Stimulated activated CD4-positive, alpha-beta T cell treated with anti-CD3 and anti-CD28 coated beads, TNF-alpha, amount 100 ng/mL, for 24 hours (primary cell): ENCODE results near the gene KCNMA1.
"Not testable (repeated sequence)": the region's sequence is repeated elsewhere in the genome, so short reads cannot be mapped to it uniquely, and the experiment has no call there.

Experiments used
- DNase-seq, 3 experiments: peaks; one replicate each; pipeline ENCODE4 v3.0.0-alpha.2; 2020; ENCODE audit warnings: low read depth in 3 of 3

The KCNMA1 gene

GRCh38 chr10:77586719-77587415, 50.7 kb downstream of the KCNMA1 start:
- no peak for DNase-seq

GRCh38 chr10:77584938-77585337, 52.7 kb downstream of the KCNMA1 start:
- DNase-seq, result no peak

GRCh38 chr10:77583527-77583926, 54.1 kb downstream of the KCNMA1 start:
- no peak for DNase-seq

GRCh38 chr10:77582710-77583115, 54.9 kb downstream of the KCNMA1 start:
- no peak for DNase-seq

- DNase-seq, result no peak
Observed at GRCh38 chr10:77581738-77582137, 55.9 kb downstream of the KCNMA1 start.

GRCh38 chr10:77580482-77580881, 57.1 kb downstream of the KCNMA1 start:
- no peak for DNase-seq

- no peak for DNase-seq
Observed at GRCh38 chr10:77578583-77579227, 58.9 kb downstream of the KCNMA1 start.

- DNase-seq, result no peak
Observed at GRCh38 chr10:77577666-77578229, 59.9 kb downstream of the KCNMA1 start.

- DNase-seq, result no peak
Observed at GRCh38 chr10:77576444-77577032, 61.1 kb downstream of the KCNMA1 start.

- DNase-seq, result no peak
Observed at GRCh38 chr10:77576007-77576367, 61.6 kb downstream of the KCNMA1 start.

GRCh38 chr10:77575271-77576006, 62.2 kb downstream of the KCNMA1 start:
- DNase-seq, result no peak

GRCh38 chr10:77574438-77574837, 63.2 kb downstream of the KCNMA1 start:
- DNase-seq, result no peak

- not testable (repeated sequence) for DNase-seq
Observed at GRCh38 chr10:77572520-77572919, 65.1 kb downstream of the KCNMA1 start.

- no peak for DNase-seq
Observed at GRCh38 chr10:77571490-77571889, 66.1 kb downstream of the KCNMA1 start.

GRCh38 chr10:77566914-77567566, 70.6 kb downstream of the KCNMA1 start:
- DNase-seq, result no peak

GRCh38 chr10:77566236-77566635, 71.4 kb downstream of the KCNMA1 start:
- no peak for DNase-seq

- DNase-seq, result no peak
Observed at GRCh38 chr10:77565590-77566023, 72.0 kb downstream of the KCNMA1 start.

GRCh38 chr10:77564731-77565589, 72.6 kb downstream of the KCNMA1 start:
- DNase-seq, result no peak

GRCh38 chr10:77563638-77564270, 73.9 kb downstream of the KCNMA1 start:
- DNase-seq, result no peak

- no peak for DNase-seq
Observed at GRCh38 chr10:77562742-77563141, 74.9 kb downstream of the KCNMA1 start.
